Naive thymus-derived CD4-positive, alpha-beta T cell (primary cell): ENCODE measurements around the gene TEAD4. TPM values are rescaled to one million over a fixed set of nuclear protein-coding genes. Genes with fewer than 3 reads are reported as not detected.
A peak's percentile ranks its signal among the peaks of the same experiment; 100 is the strongest.

Experiments used
- ATAC-seq: fragments of 150-1000 bp; cut with Tn5 transposase; 2 replicates; pipeline ENCODE4 v1.10.0; 2021; ENCODE audit warnings: mild to moderate bottlenecking, moderate library complexity
- CTCF ChIA-PET: fragments of 350-600 bp; sonication (Branson Sonifier 250); formaldehyde crosslinking; loops from one replicate; lab custom pipeline; 2021; ENCODE audit warnings: antibody characterized with exemption; lab: Charles Lee
- POLR2A ChIA-PET: fragments of 350-600 bp; sonication (Branson Sonifier 250); formaldehyde crosslinking; loops from one replicate; lab custom pipeline; 2021; ENCODE audit warnings: antibody characterized with exemption, inconsistent platforms; lab: Charles Lee
- DNase-seq, 9 donors: peaks; one replicate each; pipeline versions ENCODE4 v3.0.0 to v3.0.0-alpha.2; 2020 to 2022; ENCODE audit warnings: mixed read lengths in 1 of 9
- H3K27ac ChIP-seq: one replicate; pipeline ENCODE4 v1.7.0; 2013; ENCODE audit warnings: mild to moderate bottlenecking, low read depth, low read length, moderate library complexity
- H3K27me3 ChIP-seq, 2 donors: one replicate each; pipeline ENCODE4 v1.7.0; 2013; ENCODE audit warnings: low read length in 2 of 2, mild to moderate bottlenecking in 2 of 2, moderate library complexity in 2 of 2; ENCODE audit not compliant: control insufficient read depth in 2 of 2, insufficient read depth in 2 of 2
- H3K36me3 ChIP-seq, 3 experiments: 1 replicate in 2 of 3; 2 replicates in 1 of 3; pipeline ENCODE4 v1.7.0; 2013; ENCODE audit warnings: low read length in 3 of 3, mild to moderate bottlenecking in 3 of 3, moderate library complexity in 1 of 3; ENCODE audit not compliant: insufficient read depth in 3 of 3, control insufficient read depth in 2 of 3
- H3K4me1 ChIP-seq, 2 donors: one replicate each; pipeline ENCODE4 v1.7.0; 2013; ENCODE audit warnings: low read length in 2 of 2, mild to moderate bottlenecking in 2 of 2, moderate library complexity in 1 of 2; ENCODE audit not compliant: control insufficient read depth in 2 of 2, insufficient read depth in 2 of 2
- H3K4me3 ChIP-seq: 2 replicates; pipeline ENCODE4 v1.7.0; 2013; ENCODE audit warnings: mild to moderate bottlenecking, low read length
- H3K9me3 ChIP-seq, 3 experiments: 1 replicate in 2 of 3; 2 replicates in 1 of 3; pipeline ENCODE4 v1.7.0; 2013; ENCODE audit warnings: low read length in 3 of 3; ENCODE audit not compliant: control insufficient read depth in 2 of 3
- H3K27ac Mint-ChIP-seq, 9 donors: one replicate each; pipeline ENCODE4 v1.8.0; 2020 to 2022; ENCODE audit warnings: mixed read lengths in 9 of 9, mild to moderate bottlenecking in 8 of 9, moderate library complexity in 5 of 9, inconsistent platforms in 2 of 9
- H3K27me3 Mint-ChIP-seq, 5 donors: one replicate each; pipeline ENCODE4 v1.8.0; 2021 to 2022; ENCODE audit warnings: mixed read lengths in 5 of 5, mild to moderate bottlenecking in 1 of 5
- H3K36me3 Mint-ChIP-seq, 5 donors: one replicate each; pipeline ENCODE4 v1.8.0; 2020 to 2022; ENCODE audit warnings: mixed read lengths in 5 of 5, mild to moderate bottlenecking in 3 of 5, inconsistent platforms in 1 of 5
- H3K4me1 Mint-ChIP-seq, 7 donors: one replicate each; pipeline ENCODE4 v1.8.0; 2020 to 2022; ENCODE audit warnings: mixed read lengths in 7 of 7, mild to moderate bottlenecking in 3 of 7, inconsistent platforms in 1 of 7
- H3K4me3 Mint-ChIP-seq, 10 donors: one replicate each; pipeline ENCODE4 v1.8.0; 2020 to 2022; ENCODE audit warnings: mild to moderate bottlenecking in 10 of 10, mixed read lengths in 10 of 10, moderate library complexity in 6 of 10, inconsistent platforms in 2 of 10
- H3K9me3 Mint-ChIP-seq, 11 donors: one replicate each; pipeline ENCODE4 v1.8.0; 2020 to 2022; ENCODE audit warnings: mixed read lengths in 11 of 11, mild to moderate bottlenecking in 4 of 11, inconsistent platforms in 1 of 11, moderate library complexity in 1 of 11
- intact Hi-C, 2 donors: fragments of 100-400 bp; cut with micrococcal nuclease; formaldehyde crosslinking; loops; one replicate each; pipeline ENCODE4 v1.15.1; 2023
- polyA plus RNA-seq, 2 donors: library from polyadenylated mRNA; unstranded; fragments of 300-500 nt; fragmentation: Illumina TruSeq; gene quantifications; one replicate each; pipeline ENCODE4 v1.2.3, GENCODE V29; 2021
- total RNA-seq, 6 experiments: library from RNA in 5 of 6; stranded (reverse) in 5 of 6; gene quantifications; 1 replicate in 5 of 6; 2 replicates in 1 of 6; pipeline ENCODE4 v1.2.3 and lab custom pipeline; 2021 to 2026

The TEAD4 gene
- total and polyA plus RNA-seq, 7 experiments from 2014 or later, result 1.8 TPM; not detected in 6

DNA sequence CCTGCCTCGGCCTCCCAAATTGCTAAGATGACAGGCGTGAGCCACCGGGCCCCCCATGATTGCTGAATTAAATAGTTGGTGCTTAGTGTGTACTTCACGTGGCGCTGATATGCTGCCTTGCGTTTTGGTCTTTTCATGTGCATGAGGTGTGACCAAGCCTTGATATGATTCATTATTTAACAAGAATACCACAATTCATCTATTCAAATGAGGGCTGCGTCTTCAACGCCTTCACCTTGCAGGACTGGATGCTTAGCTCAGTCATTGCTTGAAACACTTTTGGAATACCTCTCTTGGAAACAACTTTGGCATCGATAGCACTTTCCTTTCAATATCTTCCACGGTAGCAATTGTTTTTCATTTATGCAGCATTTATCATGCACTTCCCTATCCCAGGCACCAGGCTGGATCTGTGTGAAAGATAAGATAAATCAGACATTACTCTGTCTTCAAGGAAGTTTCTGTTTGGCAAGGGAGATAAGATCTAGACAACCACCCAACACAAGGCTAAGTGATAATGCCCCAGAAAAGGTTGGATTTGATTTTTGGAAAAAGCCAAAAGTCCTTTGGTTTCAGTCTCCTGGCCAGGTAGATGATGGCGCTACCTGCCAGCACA is 1.3 kb upstream of the TEAD4 start:
- DNase-seq (no peak), ATAC-seq (no peak)
- H3K36me3 Mint-ChIP-seq, result peaks cover 0 to 5% (median 0%) of the 10 kb centered on the region in 5 donors
- no peak overlapping the region for H3K4me3 ChIP-seq
- ChIA-PET CTCF (no interaction called here), POLR2A (no interaction called here)
- H3K4me1 Mint-ChIP-seq, result peaks cover 14 to 24% (median 16%) of the 10 kb centered on the region in 7 donors
- H3K27ac ChIP-seq, result no peak overlapping the region
- peak overlapping the region in 6 of 10 donors; percentile 6 to 82 (median 49) for H3K4me3 Mint-ChIP-seq
- H3K27ac Mint-ChIP-seq, result no peak overlapping the region
- peaks cover 43 to 57% (median 47%) of the 10 kb centered on the region in 5 donors for H3K27me3 Mint-ChIP-seq
- no peaks in the 10 kb centered on the region for H3K4me1 ChIP-seq
- H3K36me3 ChIP-seq, result no peaks in the 10 kb centered on the region
- intact Hi-C loops, result no loop called here
- H3K9me3 Mint-ChIP-seq, result peaks cover 0 to 3% (median 0%) of the 10 kb centered on the region in 11 donors
- H3K27me3 ChIP-seq, result peaks cover 0 to 6% of the 10 kb centered on the region in 2 donors
- H3K9me3 ChIP-seq, result no peaks in the 10 kb centered on the region

DNA sequence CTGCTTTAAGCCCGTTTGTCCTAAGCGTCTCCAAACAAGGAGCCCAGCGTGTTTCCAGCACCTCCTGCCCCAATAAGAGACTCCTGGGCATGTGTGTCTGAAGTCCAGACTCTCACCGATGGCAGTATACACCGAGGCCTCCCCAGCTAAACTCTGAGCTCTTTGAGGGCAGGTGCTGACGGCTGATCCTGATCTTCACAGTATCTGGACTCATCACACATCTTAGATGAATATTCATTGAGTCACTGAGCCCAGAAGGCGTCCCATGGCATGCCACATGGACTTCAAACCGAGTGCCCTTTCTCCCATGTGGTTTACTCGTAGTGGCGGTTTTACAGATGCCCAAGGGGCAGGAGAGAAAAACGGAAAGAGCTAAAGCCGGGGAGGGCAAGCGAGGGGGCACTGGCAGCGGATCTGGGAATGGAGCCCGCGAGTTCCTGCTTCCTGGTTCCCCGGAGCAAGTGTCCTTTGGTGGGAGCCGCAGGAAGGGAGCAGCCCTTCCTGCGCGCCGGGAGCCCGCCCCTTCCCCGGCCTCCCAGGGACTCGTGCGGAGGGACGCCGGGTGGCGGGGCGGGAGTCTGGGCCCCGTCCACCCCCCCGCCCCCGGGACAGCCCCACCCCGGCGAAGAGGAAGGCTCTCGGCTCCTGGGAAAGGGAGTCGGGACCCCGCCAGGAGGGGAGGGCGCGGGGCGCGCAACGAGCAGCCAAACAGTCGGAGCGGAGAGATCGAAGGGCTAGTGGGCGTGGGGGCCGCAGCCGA is 585 bp upstream of the TEAD4 start:
- Mint-ChIP-seq H3K4me3 (peak overlapping the region; percentile 3 to 91 (median 69)), H3K27ac (peak overlapping the region in 1 of 9 donors; percentile 57), H3K9me3 (peaks cover 0 to 3% (median 0%) of the 10 kb centered on the region in 11 donors), H3K27me3 (peaks cover 48 to 62% (median 52%) of the 10 kb centered on the region in 5 donors), H3K4me1 (peaks cover 14 to 24% (median 16%) of the 10 kb centered on the region in 7 donors), H3K36me3 (peaks cover 0 to 5% (median 0%) of the 10 kb centered on the region in 5 donors)
- peaks cover 0 to 6% of the 10 kb centered on the region in 2 donors for H3K27me3 ChIP-seq
- H3K9me3 ChIP-seq, result no peaks in the 10 kb centered on the region
- intact Hi-C loops, result no loop called here
- no peaks in the 10 kb centered on the region for H3K4me1 ChIP-seq
- no peak overlapping the region for H3K27ac ChIP-seq
- POLR2A ChIA-PET, result no interaction called here
- no peak for ATAC-seq
- H3K36me3 ChIP-seq, result no peaks in the 10 kb centered on the region
- no peak overlapping the region for H3K4me3 ChIP-seq
- CTCF ChIA-PET, result no interaction called here
- no peak for DNase-seq

DNA sequence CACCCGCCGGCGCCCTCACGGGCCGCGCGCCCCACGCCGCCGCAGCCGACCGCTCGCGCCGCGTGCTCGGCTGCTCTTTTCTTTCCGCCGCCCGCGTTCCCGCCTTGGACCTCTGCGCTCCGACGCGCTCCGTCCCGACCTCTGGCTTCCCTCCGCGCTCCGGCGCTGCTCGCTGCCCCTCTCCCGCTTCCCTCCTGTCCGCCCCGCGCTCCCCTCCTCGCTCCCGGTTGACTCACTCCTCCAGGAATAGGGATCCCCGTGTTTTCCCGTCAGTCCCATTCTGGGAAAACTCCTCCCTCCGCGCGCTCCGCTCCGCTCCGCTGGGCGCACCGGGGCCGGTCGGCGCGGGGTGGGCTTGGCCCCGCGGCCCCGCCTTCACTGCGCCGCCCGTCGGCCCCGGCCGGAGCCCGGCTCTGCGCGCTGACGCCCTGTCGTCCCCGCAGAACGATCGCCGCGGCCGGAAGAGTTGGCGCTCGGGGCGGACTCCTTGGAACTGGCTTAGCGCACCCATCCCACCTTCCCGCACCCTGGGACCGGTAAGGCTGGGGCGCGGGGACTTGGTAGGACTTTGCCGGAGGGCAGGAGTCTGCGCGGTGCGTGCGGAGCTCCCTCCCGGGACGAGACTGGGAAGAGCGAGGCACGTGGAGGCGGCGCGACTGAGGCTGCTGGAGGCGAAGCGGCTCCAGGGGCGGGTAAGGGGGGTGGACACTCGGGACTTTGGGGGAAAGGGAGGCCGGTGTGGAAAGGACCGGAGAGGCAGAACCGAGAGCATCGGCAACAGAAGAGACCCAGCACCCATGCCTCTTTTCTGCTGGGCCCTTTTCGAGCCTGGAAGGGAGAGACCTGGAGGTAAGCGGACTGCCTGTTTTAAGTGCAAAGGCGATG is 550 bp downstream of the TEAD4 start:
- Histone ChIP-seq H3K27me3 (peaks cover 0 to 6% of the 10 kb centered on the region in 2 donors), H3K4me3 (no peak overlapping the region), H3K27ac (no peak overlapping the region), H3K36me3 (no peaks in the 10 kb centered on the region), H3K9me3 (no peaks in the 10 kb centered on the region), H3K4me1 (no peaks in the 10 kb centered on the region)
- ChIA-PET POLR2A (no interaction called here), CTCF (no interaction called here)
- ATAC-seq (no peak), DNase-seq (peak in 1 of 9 donors; percentile 47)
- peaks cover 0 to 3% (median 0%) of the 10 kb centered on the region in 11 donors for H3K9me3 Mint-ChIP-seq
- intact Hi-C loops, result no loop called here
- H3K4me1 Mint-ChIP-seq, result peaks cover 14 to 24% (median 16%) of the 10 kb centered on the region in 7 donors
- H3K4me3 Mint-ChIP-seq, result peak overlapping the region in 9 of 10 donors; percentile 2 to 77 (median 61)
- H3K36me3 Mint-ChIP-seq, result peaks cover 0 to 5% (median 0%) of the 10 kb centered on the region in 5 donors
- no peak overlapping the region for H3K27ac Mint-ChIP-seq
- H3K27me3 Mint-ChIP-seq, result peaks cover 48 to 67% (median 60%) of the 10 kb centered on the region in 5 donors

- H3K9me3 ChIP-seq, result no peaks in the 10 kb centered on the region
- DNase-seq (peak in 1 of 9 donors; percentile 28), ATAC-seq (no peak)
- Mint-ChIP-seq H3K27me3 (peaks cover 48 to 67% (median 62%) of the 10 kb centered on the region in 5 donors), H3K4me1 (peaks cover 14 to 24% (median 16%) of the 10 kb centered on the region in 7 donors), H3K9me3 (peaks cover 0 to 3% (median 0%) of the 10 kb centered on the region in 11 donors), H3K27ac (no peak overlapping the region), H3K36me3 (peaks cover 0 to 5% (median 0%) of the 10 kb centered on the region in 5 donors), H3K4me3 (peak overlapping the region; percentile 23 to 77 (median 65))
- no peak overlapping the region for H3K27ac ChIP-seq
- H3K4me1 ChIP-seq, result no peaks in the 10 kb centered on the region
- H3K4me3 ChIP-seq, result no peak overlapping the region
- ChIA-PET CTCF (no interaction called here), POLR2A (no interaction called here)
- H3K36me3 ChIP-seq, result no peaks in the 10 kb centered on the region
- H3K27me3 ChIP-seq, result peaks cover 0 to 6% of the 10 kb centered on the region in 2 donors
- intact Hi-C loops, result no loop called here
Observed at GRCh38 chr12:2960390-2960956, 1.3 kb downstream of the TEAD4 start.

DNA sequence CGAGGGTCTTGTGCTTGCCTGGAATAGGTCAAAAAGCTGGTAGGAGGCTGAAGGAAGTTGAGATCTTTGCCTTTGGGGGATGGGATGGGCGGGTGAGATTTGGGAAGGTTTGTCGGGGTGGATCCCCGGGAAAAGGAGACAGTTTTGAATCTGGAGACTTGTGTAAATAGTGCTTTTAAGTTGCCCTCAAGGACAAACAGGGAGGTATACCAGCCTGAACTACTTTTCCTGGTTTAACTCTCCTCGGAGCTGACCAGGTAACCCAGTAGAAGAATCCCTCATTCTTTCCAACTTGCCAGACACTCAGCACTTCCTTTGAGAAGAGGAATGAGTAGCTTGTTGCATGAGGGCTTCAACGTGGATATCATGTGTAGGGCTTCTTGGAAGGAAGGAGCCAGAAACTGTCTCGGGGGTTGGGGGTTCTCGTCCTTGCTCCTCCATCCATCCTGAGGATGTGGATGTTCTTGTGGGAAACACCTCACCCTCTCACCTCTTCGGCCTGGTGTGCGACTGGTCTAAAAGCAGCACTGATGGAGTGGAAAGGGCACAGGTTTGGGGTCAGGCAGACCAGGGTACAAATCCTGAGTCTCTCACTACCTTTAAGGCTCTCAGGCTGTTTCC is 1.9 kb downstream of the TEAD4 start:
- DNase-seq, result no peak

More for the DNA sequence above, 1.9 kb downstream of the TEAD4 start:
- ATAC-seq, result no peak
- Mint-ChIP-seq H3K27me3 (peaks cover 46 to 69% (median 64%) of the 10 kb centered on the region in 5 donors), H3K4me3 (peak overlapping the region in 9 of 10 donors; percentile 23 to 77 (median 66)), H3K36me3 (peaks cover 0 to 5% (median 0%) of the 10 kb centered on the region in 5 donors), H3K9me3 (peaks cover 0 to 3% (median 0%) of the 10 kb centered on the region in 11 donors), H3K27ac (no peak overlapping the region), H3K4me1 (peaks cover 14 to 24% (median 16%) of the 10 kb centered on the region in 7 donors)
- H3K4me3 ChIP-seq, result no peak overlapping the region
- no peaks in the 10 kb centered on the region for H3K9me3 ChIP-seq
- CTCF ChIA-PET, result no interaction called here
- POLR2A ChIA-PET, result no interaction called here
- no peaks in the 10 kb centered on the region for H3K36me3 ChIP-seq
- H3K27ac ChIP-seq, result no peak overlapping the region
- H3K4me1 ChIP-seq, result no peaks in the 10 kb centered on the region
- intact Hi-C loops, result no loop called here
- H3K27me3 ChIP-seq, result peaks cover 0 to 6% of the 10 kb centered on the region in 2 donors
